MM.1S (cell line): ENCODE data around the gene DSCAM.

Source experiments
- CTCF ChIP-seq: fragments of 300-600 bp; sonication (generic); IDR thresholded peaks from 2 replicates; pipeline ENCODE4 v1.5.1; 2016; ENCODE audit warnings: antibody characterized with exemption, low read length, mixed read lengths
- EZH2 ChIP-seq: fragments of 300-600 bp; sonication (generic); optimal IDR thresholded peaks from 2 replicates; pipeline ENCODE3; 2017; ENCODE audit warnings: low read depth, mild to moderate bottlenecking, antibody characterized with exemption, low read length, mixed read lengths
- EZH2phosphoT487 ChIP-seq: fragments of 300-600 bp; sonication (generic); IDR thresholded peaks from 2 replicates; pipeline ENCODE4 v1.6.1; 2018; ENCODE audit warnings: antibody characterized with exemption, low read length

- TF ChIP-seq CTCF, result no peak
- no peak for TF ChIP-seq EZH2
- no peak for TF ChIP-seq EZH2phosphoT487
Measured at GRCh38 chr21:40792691-40793456, 54.1 kb downstream of the DSCAM start.
